Neutrophil (primary cell): Measurements from ENCODE around the gene HMX1.

Experiments used
- H3K27ac ChIP-seq: fragments of 200-600 bp; sonication (generic); 2 replicates; pipeline ENCODE4 v1.5.1; 2016; ENCODE audit warnings: mild to moderate bottlenecking, moderate library complexity
- H3K27me3 ChIP-seq: fragments of 200-600 bp; sonication (generic); 2 replicates; pipeline ENCODE4 v1.6.0; 2016; ENCODE audit warnings: mild to moderate bottlenecking
- H3K36me3 ChIP-seq: fragments of 200-600 bp; sonication (generic); 2 replicates; pipeline ENCODE4 v1.5.1; 2017
- H3K4me1 ChIP-seq, 2 experiments: fragments of 200-600 bp in 1 of 2; sonication (generic) in 1 of 2; 1 replicate in 1 of 2; 2 replicates in 1 of 2; pipeline versions ENCODE4 v1.5.1 to v1.6.1; 2013 to 2016; ENCODE audit warnings: low read depth in 1 of 2, low read length in 1 of 2, mild to moderate bottlenecking in 1 of 2, moderate library complexity in 1 of 2; ENCODE audit not compliant: control insufficient read depth in 1 of 2, insufficient read depth in 1 of 2
- H3K4me3 ChIP-seq, 2 experiments: fragments of 200-600 bp in 1 of 2; sonication (generic) in 1 of 2; 1 replicate in 1 of 2; 2 replicates in 1 of 2; pipeline ENCODE4 v1.5.1; 2013 to 2016; ENCODE audit warnings: low read depth in 1 of 2, low read length in 1 of 2, mild to moderate bottlenecking in 1 of 2, moderate library complexity in 1 of 2
- H3K9me3 ChIP-seq: fragments of 200-600 bp; sonication (generic); 2 replicates; pipeline ENCODE4 v1.5.1; 2016
- TF ChIP-seq, protein P1 (sequence below): fragments of 200-600 bp; sonication (generic); IDR thresholded peaks from 2 replicates; pipeline ENCODE4 v1.5.1; 2016; ENCODE audit warnings: antibody characterized with exemption

Gene HMX1

DNA sequence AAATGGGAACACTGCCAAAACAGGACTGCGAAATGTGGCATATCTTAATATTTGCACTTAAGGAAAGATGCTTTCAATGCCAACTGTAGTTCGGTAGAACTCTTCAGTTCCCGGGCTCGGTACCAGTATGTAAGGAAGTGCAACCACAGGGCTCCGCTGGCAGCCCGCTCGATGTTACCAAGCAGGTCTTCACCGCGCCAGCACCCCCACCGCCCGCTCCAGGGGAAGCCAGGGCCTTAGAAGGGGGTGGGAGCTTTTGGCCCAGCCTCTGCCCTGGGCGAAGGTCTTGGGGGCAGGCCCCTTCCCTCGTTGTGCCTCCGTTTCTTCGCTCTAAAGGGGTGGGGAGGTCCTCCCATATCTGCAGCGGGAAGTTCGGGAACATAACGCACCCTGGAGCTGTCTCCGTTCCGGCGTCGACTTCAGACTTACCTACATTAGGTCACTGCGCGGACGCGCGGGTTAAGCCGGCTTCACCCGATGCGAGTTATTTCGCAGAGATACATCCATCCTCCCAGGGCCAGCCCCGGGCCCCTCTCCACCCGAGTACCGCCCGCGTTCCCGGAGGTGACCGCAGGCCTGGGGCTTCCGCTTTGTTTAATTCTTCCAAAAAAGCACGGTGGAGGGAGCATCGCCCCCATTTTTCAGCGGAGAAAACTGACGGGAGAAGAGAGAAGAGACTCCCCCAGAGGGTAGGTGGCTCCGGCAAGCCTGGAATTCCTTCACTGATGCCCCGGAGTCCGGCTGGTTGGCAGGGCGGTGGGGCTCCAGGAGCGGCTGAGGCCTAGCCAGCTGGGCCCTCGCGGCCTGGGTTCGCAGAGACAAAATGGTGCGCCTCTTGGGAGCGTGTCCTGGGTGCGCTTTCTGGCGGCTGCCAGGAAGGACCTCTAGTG is 1.0 kb upstream of the HMX1 start:
- Histone ChIP-seq H3K4me3 (no peak overlapping the region), H3K4me1 (peaks cover 0 to 7% of the 10 kb centered on the region in 2 experiments), H3K27ac (no peak overlapping the region), H3K36me3 (no peaks in the 10 kb centered on the region), H3K27me3 (peaks cover 100% of the 10 kb centered on the region), H3K9me3 (no peaks in the 10 kb centered on the region)
- TF ChIP-seq, protein P1, sequence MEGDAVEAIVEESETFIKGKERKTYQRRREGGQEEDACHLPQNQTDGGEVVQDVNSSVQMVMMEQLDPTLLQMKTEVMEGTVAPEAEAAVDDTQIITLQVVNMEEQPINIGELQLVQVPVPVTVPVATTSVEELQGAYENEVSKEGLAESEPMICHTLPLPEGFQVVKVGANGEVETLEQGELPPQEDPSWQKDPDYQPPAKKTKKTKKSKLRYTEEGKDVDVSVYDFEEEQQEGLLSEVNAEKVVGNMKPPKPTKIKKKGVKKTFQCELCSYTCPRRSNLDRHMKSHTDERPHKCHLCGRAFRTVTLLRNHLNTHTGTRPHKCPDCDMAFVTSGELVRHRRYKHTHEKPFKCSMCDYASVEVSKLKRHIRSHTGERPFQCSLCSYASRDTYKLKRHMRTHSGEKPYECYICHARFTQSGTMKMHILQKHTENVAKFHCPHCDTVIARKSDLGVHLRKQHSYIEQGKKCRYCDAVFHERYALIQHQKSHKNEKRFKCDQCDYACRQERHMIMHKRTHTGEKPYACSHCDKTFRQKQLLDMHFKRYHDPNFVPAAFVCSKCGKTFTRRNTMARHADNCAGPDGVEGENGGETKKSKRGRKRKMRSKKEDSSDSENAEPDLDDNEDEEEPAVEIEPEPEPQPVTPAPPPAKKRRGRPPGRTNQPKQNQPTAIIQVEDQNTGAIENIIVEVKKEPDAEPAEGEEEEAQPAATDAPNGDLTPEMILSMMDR = no peak

DNA sequence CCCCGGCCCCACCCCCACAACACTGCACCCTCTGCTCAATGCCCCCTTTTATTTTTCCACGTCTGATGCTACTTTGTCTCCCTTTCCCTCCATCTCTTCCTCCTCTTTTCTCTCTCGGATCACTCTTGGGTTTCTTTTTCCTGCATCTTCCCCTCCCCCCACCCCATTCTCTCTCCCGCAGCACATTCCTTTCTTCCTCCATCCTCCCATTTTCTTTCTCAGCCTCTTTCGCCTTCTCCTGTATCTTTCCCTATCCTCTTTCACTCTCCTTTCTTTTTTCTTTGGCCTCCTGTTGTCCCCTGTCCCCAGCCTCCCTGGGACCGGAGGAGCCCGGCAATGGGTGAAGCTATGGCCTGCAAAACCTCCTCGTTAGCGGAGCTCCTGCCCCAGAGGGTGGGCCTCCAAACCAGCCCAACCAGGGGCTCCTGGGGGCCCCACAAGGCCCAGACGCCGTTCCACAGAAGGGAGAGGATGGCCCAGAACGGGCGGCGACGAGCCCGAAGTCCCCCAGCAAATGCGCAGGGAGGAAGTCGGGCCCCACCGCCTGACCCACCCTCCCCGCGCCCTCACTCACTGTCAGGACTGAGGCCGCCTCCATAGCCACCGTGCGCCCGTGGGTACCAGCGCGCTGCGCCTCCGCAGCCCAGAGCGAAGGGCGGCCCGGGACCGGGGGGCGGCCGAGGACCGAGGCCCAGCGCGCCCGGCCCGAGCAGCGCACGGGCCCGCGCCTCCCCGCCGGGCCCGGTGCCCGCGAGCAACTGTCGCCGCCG is 807 bp downstream of the HMX1 start:
- Histone ChIP-seq H3K4me1 (peaks cover 0 to 7% of the 10 kb centered on the region in 2 experiments), H3K9me3 (no peaks in the 10 kb centered on the region), H3K27ac (no peak overlapping the region), H3K4me3 (no peak overlapping the region), H3K36me3 (no peaks in the 10 kb centered on the region), H3K27me3 (peaks cover 100% of the 10 kb centered on the region)
- TF ChIP-seq, protein P1 = no peak

DNA sequence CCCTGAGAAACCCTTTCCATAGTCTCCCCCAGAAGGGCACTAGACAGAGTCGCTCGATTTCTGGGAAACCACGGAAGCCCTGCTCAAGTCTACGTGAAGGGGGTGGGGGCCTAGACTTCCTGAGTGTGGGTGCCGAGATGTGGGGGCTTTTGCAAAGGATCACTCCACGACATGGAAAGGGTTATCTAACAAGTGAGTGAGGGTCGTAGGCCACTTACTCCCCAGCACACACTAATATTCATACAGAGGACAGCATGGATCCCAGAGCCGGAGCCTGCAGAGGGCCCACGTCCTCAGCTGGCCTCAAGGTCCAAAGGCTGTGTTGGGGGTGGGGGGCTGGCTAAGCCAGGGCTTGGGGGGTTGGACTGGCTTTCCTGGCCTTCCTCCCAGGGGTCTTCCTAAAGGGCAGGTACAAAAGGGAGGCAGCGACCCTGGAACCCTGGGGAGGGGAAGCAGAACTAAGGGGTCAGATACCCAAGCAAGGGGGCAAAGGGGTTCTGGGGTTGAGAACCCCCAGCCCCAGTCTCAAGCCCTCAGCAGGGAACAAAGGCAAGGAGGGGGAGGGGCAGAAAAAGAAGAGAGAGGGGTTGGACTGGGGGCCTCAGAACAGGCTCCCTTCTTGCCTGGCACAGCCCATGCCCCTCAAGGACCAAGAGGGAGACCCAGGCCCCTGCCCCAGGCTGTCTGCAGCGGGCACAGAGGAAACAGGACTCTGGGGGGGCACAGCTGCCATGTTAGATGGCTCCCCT is 1.6 kb downstream of the HMX1 start:
- TF ChIP-seq, protein P1 = no peak
- Histone ChIP-seq H3K4me3 (no peak overlapping the region), H3K27me3 (peaks cover 100% of the 10 kb centered on the region), H3K27ac (no peak overlapping the region), H3K36me3 (no peaks in the 10 kb centered on the region), H3K9me3 (no peaks in the 10 kb centered on the region), H3K4me1 (peaks cover 0 to 7% of the 10 kb centered on the region in 2 experiments)

DNA sequence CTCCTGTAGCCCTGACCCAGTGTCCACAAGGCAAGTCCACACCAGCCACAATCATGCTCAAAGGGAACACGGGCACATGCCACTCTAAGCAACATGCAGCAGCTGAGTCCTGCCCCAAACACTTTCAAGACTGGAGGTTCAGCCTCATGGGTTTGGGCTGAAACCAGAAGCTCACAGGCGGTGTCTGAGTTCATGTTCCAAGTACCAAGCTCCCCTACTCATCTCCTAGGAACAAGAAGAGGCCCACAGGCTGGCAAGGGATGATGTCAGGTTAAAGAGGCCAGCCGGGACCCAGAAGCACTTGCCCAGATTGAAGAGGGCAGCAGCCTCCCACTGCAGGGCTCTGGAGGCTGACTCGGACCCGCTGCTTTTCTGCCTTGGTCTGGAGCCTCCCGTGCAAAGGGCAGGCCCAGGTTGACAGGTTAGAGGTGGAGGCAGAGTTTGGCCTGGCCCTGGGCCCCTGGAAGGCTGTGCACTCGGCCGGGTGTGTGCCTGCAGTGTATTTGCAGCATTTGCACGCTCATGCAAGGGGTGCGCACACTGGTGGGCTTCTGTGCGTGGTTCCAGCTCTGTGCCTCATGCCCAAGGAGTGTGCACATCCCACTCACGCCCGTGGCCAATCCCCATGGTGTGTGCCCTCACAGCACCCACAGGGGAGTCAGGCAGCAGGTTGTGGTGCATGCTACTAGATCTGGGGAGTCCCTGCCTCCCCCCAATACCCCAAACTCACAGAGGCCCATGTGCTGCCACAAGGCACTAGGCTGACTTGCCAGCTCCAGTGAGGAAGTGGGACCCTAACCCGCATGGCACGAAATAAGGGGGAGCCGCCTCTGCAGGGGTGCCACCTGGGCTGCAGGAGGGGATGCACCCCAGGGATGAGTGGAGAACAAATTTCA is 2.4 kb downstream of the HMX1 start:
- H3K4me3 ChIP-seq = no peak overlapping the region
- no peak overlapping the region for H3K27ac ChIP-seq
- no peaks in the 10 kb centered on the region for H3K9me3 ChIP-seq
- peaks cover 100% of the 10 kb centered on the region for H3K27me3 ChIP-seq
- TF ChIP-seq, protein P1 = no peak
- H3K36me3 ChIP-seq = no peaks in the 10 kb centered on the region
- H3K4me1 ChIP-seq = peaks cover 0 to 7% of the 10 kb centered on the region in 2 experiments
